ENCODE data around the gene WHAMM. TPM values are rescaled to one million over a fixed set of nuclear protein-coding genes. Genes with fewer than 3 reads are reported as not detected.

WHAMM gene
- polyA plus RNA-seq, 2 of the 4 experiments (the other 2 are of a cell fraction) = 5.1 to 5.6 TPM

GRCh38 chr15:82846621-82847020, 37.2 kb downstream of the WHAMM start:
- ChIA-PET CTCF (no interaction called here), POLR2A (no interaction called here)
- FAIRE-seq = no peak
- H3K4me3 ChIP-seq = no peak overlapping the region
- TF ChIP-seq KDM1A (IDR thresholded peaks at IDR 0.05; ENCODE audit: low read depth) = no peak
- no peak for TF ChIP-seq TFCP2L1 (CRISPR knock-in tag; IDR thresholded peaks at IDR 0.05)
- no peak for TF ChIP-seq E2F6 (IDR thresholded peaks at IDR 0.05; ENCODE audit: borderline replicate concordance, low read depth)
- no peak for TF ChIP-seq POLR2A (IDR thresholded peaks at IDR 0.05; ENCODE audit: low read length)
- TF ChIP-seq REST (IDR thresholded peaks at IDR 0.05) = no peak
- no peak for TF ChIP-seq KDM5A (IDR thresholded peaks at IDR 0.05)
- no peak for TF ChIP-seq ELK1 (IDR thresholded peaks at IDR 0.05; ENCODE audit: low read depth, low read length)
- TF ChIP-seq RARB (CRISPR knock-in tag; IDR thresholded peaks at IDR 0.05) = no peak
- TF ChIP-seq CTCF (IDR thresholded peaks at IDR 0.05) = no peak
- no peak for TF ChIP-seq PHF8 (IDR thresholded peaks at IDR 0.05; ENCODE audit: borderline replicate concordance, low read depth)
- no peak for TF ChIP-seq FOXS1 (CRISPR knock-in tag; IDR thresholded peaks at IDR 0.05)
- TF ChIP-seq POLR2AphosphoS2 (conservative IDR thresholded peaks at IDR 0.05; ENCODE audit: low read length) = no peak
- no peak for TF ChIP-seq MAZ (IDR thresholded peaks at IDR 0.05; ENCODE audit: borderline replicate concordance, low read depth, low read length)
- no peak for TF ChIP-seq RNF2 (IDR thresholded peaks at IDR 0.05; ENCODE audit: borderline replicate concordance, low read depth)
- no peak for TF ChIP-seq ZC3H11A (IDR thresholded peaks at IDR 0.05)
- no peak for TF ChIP-seq EHMT2 (IDR thresholded peaks at IDR 0.05; ENCODE audit: low read depth)
- TF ChIP-seq CEBPB (IDR thresholded peaks at IDR 0.05) = no peak
- no peak for TF ChIP-seq JUN (IDR thresholded peaks at IDR 0.05)
- no peak for TF ChIP-seq CHD4 (IDR thresholded peaks at IDR 0.05; ENCODE audit: borderline replicate concordance)
- ATAC-seq = no peak
- no peak for DNase-seq (ENCODE audit: low read depth in 1 of 2, low spot score in 1 of 2)
- no peak overlapping the region for H3K4me2 ChIP-seq
- H3K4me1 ChIP-seq = no peaks in the 10 kb centered on the region
- H3K27ac ChIP-seq = no peak overlapping the region
- no peaks in the 10 kb centered on the region for H3K9me3 ChIP-seq
- WGBS (ENCODE audit: missing lambda C conversion rate) = 78% methylated on average over 4 of the region's 4 CpGs

GRCh38 chr15:82847703-82848102, 38.3 kb downstream of the WHAMM start:
- FAIRE-seq (no peak), ATAC-seq (no peak), DNase-seq (ENCODE audit: low read depth in 1 of 2, low spot score in 1 of 2) (no peak)
- no peak overlapping the region for H3K4me2 ChIP-seq
- TF ChIP-seq MAFK (IDR thresholded peaks at IDR 0.05; ENCODE audit: partially characterized antibody) (no peak), REST (IDR thresholded peaks at IDR 0.05) (no peak), RFX5 (IDR thresholded peaks at IDR 0.05) (no peak), HOXB13 (CRISPR knock-in tag; IDR thresholded peaks at IDR 0.05; ENCODE audit: low read depth) (no peak), HEYL (CRISPR knock-in tag; IDR thresholded peaks at IDR 0.05) (no peak), ESRRA (IDR thresholded peaks at IDR 0.05; ENCODE audit: borderline replicate concordance, low read length) (no peak), NFE2L2 (conservative IDR thresholded peaks at IDR 0.05; ENCODE audit: low read length) (no peak), TFCP2L1 (CRISPR knock-in tag; IDR thresholded peaks at IDR 0.05) (no peak), ZFP36 (IDR thresholded peaks at IDR 0.05; ENCODE audit: borderline replicate concordance, partially characterized antibody) (no peak)
- no peaks in the 10 kb centered on the region for H3K9me3 ChIP-seq
- ChIA-PET CTCF (interaction anchor here (1.2 to 4.8 kb wide), 4 partner anchors 10 to 163 kb away, joined by 4 to 47 read pairs (median 12); partner anchors contain the start of gene C15orf40), POLR2A (no interaction called here)
- no peaks in the 10 kb centered on the region for H3K4me1 ChIP-seq
- 53% methylated on average over 8 of the region's 8 CpGs for WGBS (ENCODE audit: missing lambda C conversion rate)
- no peak overlapping the region for H3K27ac ChIP-seq
- no peak overlapping the region for H3K4me3 ChIP-seq
